ACC112 (cell line): ENCODE data around the gene ZMYM5.
"Not testable (repeated sequence)": the region's sequence is repeated elsewhere in the genome, so short reads cannot be mapped to it uniquely, and the experiment has no call there.

ENCODE experiments used
- H2AFZ ChIP-seq: fragments of 200-600 bp; sonication (generic); one replicate; pipeline ENCODE4 v1.6.0; 2017; ENCODE audit warnings: antibody characterized with exemption, low read length; ENCODE audit not compliant: unreplicated experiment
- H3K27ac ChIP-seq: fragments of 200-600 bp; sonication (generic); 2 replicates; pipeline ENCODE4 v1.5.1; 2014; ENCODE audit warnings: low read depth, mild to moderate bottlenecking, antibody characterized with exemption, low read length, moderate library complexity
- H3K27me3 ChIP-seq: fragments of 200-600 bp; sonication (generic); 2 replicates; pipeline ENCODE4 v1.6.1; 2014; ENCODE audit warnings: mild to moderate bottlenecking, antibody characterized with exemption, low read length, moderate library complexity, mixed read lengths; ENCODE audit not compliant: insufficient read depth
- H3K36me3 ChIP-seq: fragments of 200-600 bp; sonication (generic); 2 replicates; pipeline ENCODE4 v1.6.1; 2016; ENCODE audit warnings: mild to moderate bottlenecking, antibody characterized with exemption, low read length, moderate library complexity, mixed read lengths; ENCODE audit not compliant: insufficient read depth
- H3K4me1 ChIP-seq: fragments of 200-600 bp; sonication (generic); one replicate; pipeline ENCODE4 v1.6.1; 2016; ENCODE audit warnings: low read length, mixed read lengths; ENCODE audit not compliant: insufficient read depth, unreplicated experiment, control insufficient read depth
- H3K4me3 ChIP-seq: fragments of 200-600 bp; sonication (generic); 2 replicates; pipeline ENCODE4 v1.5.1; 2014; ENCODE audit warnings: mild to moderate bottlenecking, low read depth, low read length
- H3K79me2 ChIP-seq: fragments of 200-600 bp; sonication (generic); one replicate; pipeline ENCODE4 v1.6.0; 2016; ENCODE audit warnings: low read length; ENCODE audit not compliant: control insufficient read depth, unreplicated experiment, insufficient read depth

The ZMYM5 gene

DNA sequence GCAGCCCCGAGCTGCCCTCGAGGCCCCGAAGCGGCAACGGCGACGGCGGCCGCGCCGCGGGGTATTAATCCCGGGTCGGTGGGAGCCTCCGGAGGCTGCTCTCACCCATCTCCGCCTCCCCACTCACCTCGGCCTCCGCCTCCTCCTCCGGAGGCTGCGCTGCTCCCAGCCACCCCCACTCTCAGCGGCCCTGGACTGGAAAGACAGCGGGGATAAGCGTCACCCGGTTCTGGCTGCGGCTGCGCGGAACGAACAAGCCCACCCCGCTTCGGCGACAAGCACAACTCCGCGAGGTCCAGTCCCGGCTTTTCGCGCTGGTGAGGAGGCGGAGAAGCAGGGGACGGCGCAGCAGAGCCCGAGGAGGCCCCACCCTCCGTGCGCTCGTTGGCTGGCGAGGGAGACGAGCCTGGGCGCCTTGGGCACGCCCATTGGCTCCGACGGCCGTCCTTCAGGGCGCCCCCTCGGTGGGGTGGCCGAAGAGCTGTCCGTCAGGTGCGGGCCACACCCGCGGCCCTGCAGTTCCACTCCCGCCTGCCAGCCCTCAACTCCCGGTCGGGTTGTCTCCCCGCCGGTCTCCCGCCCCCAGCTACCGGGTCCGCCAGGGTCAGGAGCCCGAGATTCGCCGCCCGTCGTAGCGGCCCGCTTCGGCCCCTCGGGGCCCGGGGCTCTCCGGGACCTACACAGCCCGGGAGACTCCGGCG lies at the start of gene ZMYM5:
TSS of gene ZMYM5 (minus strand) at position 327 of the 701 bp plus-strand sequence. CDS start 11,469 bp downstream, outside the sequence.
- H3K4me3 ChIP-seq, result peak within 1 kb of the TSS; percentile 98
- H3K27me3 ChIP-seq, result no peaks in the 10 kb centered on the region
- peak within 1 kb of the TSS; percentile 91 for H3K27ac ChIP-seq
- no peaks in the 10 kb centered on the region for H3K36me3 ChIP-seq
- peaks cover 16% of the 10 kb centered on the region for H3K4me1 ChIP-seq
- peaks cover 31% of the 10 kb centered on the region for H3K79me2 ChIP-seq
- H2AFZ ChIP-seq, result peak within 1 kb of the TSS; percentile 90

GRCh38 chr13:19910336-19911072 lies 47.1 kb upstream of the ZMYM5 start:
- Histone ChIP-seq H3K27me3 (no peaks in the 10 kb centered on the region), H2AFZ (peak overlapping the region; percentile 48), H3K4me1 (no peaks in the 10 kb centered on the region), H3K36me3 (no peaks in the 10 kb centered on the region), H3K27ac (no peak overlapping the region), H3K79me2 (no peaks in the 10 kb centered on the region), H3K4me3 (no peak overlapping the region)

GRCh38 chr13:19908350-19908986 lies 45.0 kb upstream of the ZMYM5 start:
- Histone ChIP-seq H3K4me1 (no peaks in the 10 kb centered on the region), H3K27ac (no peak overlapping the region), H3K27me3 (no peaks in the 10 kb centered on the region), H2AFZ (no peak overlapping the region), H3K4me3 (no peak overlapping the region), H3K79me2 (no peaks in the 10 kb centered on the region), H3K36me3 (no peaks in the 10 kb centered on the region)

DNA sequence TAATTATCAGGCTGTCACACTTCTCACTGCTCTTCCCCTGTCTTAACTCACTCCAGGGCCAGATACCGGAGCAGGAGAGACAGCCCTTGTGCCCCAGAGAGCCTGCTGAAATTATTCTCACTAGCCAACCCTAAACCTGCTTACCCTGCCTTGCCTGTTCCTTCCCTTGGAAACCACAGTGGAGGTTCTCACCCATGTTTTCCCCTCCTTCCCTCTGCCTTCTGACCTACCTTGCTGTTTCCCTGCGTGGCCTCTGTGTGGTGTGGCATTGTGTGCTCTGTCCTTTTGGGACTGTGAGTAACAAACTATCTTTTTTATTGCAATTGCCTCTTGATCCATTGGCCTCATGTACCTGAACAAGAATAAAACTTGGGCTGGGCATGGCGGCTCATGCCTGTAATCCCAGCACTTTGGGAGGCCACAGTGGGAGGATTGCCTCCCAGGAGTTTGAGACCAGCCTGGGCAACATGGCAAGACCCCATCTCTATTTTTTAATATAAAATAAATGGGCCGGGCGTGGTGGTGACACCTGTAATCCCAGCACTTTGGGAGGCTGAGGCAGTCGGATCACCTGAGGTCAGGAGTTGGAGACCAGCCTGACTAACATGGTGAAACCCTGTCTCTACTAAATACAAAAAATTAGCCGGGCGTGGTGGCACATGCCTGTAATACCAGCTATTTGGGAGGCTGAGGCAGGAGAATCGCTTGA lies 42.2 kb upstream of the ZMYM5 start:
- not testable (repeated sequence) for H3K27me3 ChIP-seq, H3K79me2 ChIP-seq, H3K27ac ChIP-seq, H3K4me1 ChIP-seq, H3K36me3 ChIP-seq, H2AFZ ChIP-seq, H3K4me3 ChIP-seq

GRCh38 chr13:19890030-19890429 lies 26.6 kb upstream of the ZMYM5 start:
- Histone ChIP-seq H3K79me2 (no peaks in the 10 kb centered on the region), H3K27me3 (no peaks in the 10 kb centered on the region), H3K4me3 (no peak overlapping the region), H3K36me3 (no peaks in the 10 kb centered on the region), H2AFZ (no peak overlapping the region), H3K4me1 (no peaks in the 10 kb centered on the region), H3K27ac (no peak overlapping the region)

DNA sequence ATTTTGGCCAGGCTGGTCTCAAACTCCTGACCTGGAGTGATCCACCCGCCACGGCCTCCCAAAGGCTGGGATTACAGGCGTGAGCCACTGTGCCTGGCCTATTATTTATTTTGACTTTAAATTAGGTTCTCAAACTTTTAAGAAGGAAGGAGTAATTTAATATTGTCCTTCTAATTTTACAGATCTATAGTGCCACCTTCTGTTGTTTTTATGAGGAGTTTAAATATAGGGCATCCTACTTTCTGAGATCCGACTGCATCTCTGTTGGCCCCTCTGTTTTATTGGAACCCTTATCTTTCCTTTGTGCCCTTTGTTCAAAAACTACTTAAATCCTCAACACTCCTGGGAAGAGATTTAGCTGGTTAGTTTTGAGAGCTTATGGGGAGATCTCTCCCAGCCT lies 25.4 kb upstream of the ZMYM5 start:
- Histone ChIP-seq H3K4me1 (no peaks in the 10 kb centered on the region), H2AFZ (no peak overlapping the region), H3K79me2 (no peaks in the 10 kb centered on the region), H3K27me3 (no peaks in the 10 kb centered on the region), H3K36me3 (no peaks in the 10 kb centered on the region), H3K4me3 (no peak overlapping the region), H3K27ac (no peak overlapping the region)

- no peaks in the 10 kb centered on the region for H3K79me2 ChIP-seq
- H2AFZ ChIP-seq, result no peak overlapping the region
- no peaks in the 10 kb centered on the region for H3K36me3 ChIP-seq
- H3K4me3 ChIP-seq, result no peak overlapping the region
- H3K27ac ChIP-seq, result no peak overlapping the region
- H3K27me3 ChIP-seq, result no peaks in the 10 kb centered on the region
- H3K4me1 ChIP-seq, result no peaks in the 10 kb centered on the region
Measured at GRCh38 chr13:19882231-19882630, 18.8 kb upstream of the ZMYM5 start.

DNA sequence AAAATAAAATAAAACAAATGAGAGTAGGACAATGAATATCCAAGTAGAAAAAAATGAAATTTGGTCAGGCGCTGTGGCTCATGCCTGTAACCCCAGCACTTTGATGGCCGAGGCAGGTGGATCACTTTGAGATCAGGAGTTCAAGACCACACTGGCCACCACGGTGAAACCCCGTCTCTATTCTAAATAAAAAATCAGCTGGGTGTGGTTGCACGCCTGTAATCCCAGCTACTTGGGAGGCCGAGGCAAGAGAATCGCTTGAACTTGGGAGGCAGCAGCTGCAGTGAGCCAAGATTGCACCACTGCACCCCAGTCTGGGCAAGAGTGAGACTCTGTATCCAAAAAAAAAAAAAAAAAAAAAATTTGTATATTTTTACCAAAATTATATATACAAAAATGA lies 18.2 kb upstream of the ZMYM5 start:
- no peaks in the 10 kb centered on the region for H3K27me3 ChIP-seq
- no peaks in the 10 kb centered on the region for H3K79me2 ChIP-seq
- H3K4me3 ChIP-seq, result no peak overlapping the region
- H3K27ac ChIP-seq, result no peak overlapping the region
- H3K36me3 ChIP-seq, result no peaks in the 10 kb centered on the region
- no peaks in the 10 kb centered on the region for H3K4me1 ChIP-seq
- no peak overlapping the region for H2AFZ ChIP-seq

- Histone ChIP-seq H3K27me3 (no peaks in the 10 kb centered on the region), H3K4me1 (peaks cover 16% of the 10 kb centered on the region), H3K4me3 (peak overlapping the region; percentile 80), H2AFZ (peak overlapping the region; percentile 90), H3K27ac (peak overlapping the region; percentile 91), H3K79me2 (peaks cover 23% of the 10 kb centered on the region), H3K36me3 (no peaks in the 10 kb centered on the region)
Measured at GRCh38 chr13:19864746-19865309, 1.4 kb upstream of the ZMYM5 start.

DNA sequence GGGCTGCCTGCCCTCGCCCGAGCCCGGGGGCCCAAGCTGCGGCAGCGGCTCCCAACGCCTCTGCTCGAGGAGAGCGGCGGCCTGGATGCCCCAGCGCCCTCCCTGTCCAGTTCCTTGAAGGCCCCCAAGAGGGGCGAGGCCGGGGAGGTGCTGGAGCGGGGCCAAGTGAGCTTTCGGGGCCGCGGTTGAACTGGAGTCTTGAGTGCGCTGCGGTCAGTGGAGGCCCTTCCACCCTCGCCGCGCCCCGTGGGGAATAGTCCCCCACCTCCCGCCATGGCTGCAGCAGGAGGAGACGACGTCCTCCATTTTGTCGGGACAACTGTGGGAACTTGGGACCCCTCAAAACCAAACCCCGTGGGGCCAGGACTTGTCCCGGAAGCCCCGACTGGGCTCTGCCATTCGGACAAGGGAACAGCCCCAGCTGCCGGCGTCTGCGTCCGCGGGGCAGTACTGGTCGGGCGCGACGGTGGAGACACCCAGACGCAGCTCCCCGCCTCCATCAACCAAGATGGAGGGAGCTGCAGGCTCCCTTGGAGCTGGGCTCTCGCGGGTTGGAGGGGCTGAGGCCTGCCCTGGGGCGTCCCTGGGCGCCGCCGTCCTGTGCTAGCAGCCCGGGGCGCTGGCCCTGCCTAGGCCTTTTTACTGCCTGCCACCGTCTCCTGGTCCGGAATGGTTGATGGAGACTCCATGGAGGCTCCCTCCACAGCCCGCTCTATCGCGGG lies 736 bp upstream of the ZMYM5 start:
- H2AFZ ChIP-seq, result peak overlapping the region; percentile 90
- peak overlapping the region; percentile 80 for H3K4me3 ChIP-seq
- no peaks in the 10 kb centered on the region for H3K36me3 ChIP-seq
- peak overlapping the region; percentile 91 for H3K27ac ChIP-seq
- peaks cover 24% of the 10 kb centered on the region for H3K79me2 ChIP-seq
- H3K4me1 ChIP-seq, result peaks cover 16% of the 10 kb centered on the region
- H3K27me3 ChIP-seq, result no peaks in the 10 kb centered on the region
